HAP-1 (cell line): ENCODE results near the gene OR8D2.

Source experiments
- DNase-seq, 2 experiments: peaks; one replicate each; pipeline ENCODE4 v3.0.0-alpha.2; 2016 to 2020; ENCODE audit warnings: low spot score in 2 of 2
- H3K27me3 ChIP-seq: fragments of 250-450 bp; sonication (Bioruptor Pico); 2 replicates; pipeline ENCODE4 v1.5.1; 2020; ENCODE audit warnings: low read depth, mild to moderate bottlenecking, moderate library complexity
- H3K36me3 ChIP-seq: fragments of 250-450 bp; sonication (Bioruptor Pico); replicated peaks from 2 replicates; pipeline ENCODE4 v1.5.1; 2020; ENCODE audit warnings: mild to moderate bottlenecking
- H3K4me1 ChIP-seq: fragments of 250-450 bp; sonication (Bioruptor Pico); 2 replicates; pipeline ENCODE4 v1.5.1; 2020; ENCODE audit warnings: mild to moderate bottlenecking
- H3K4me3 ChIP-seq: fragments of 250-450 bp; sonication (Bioruptor Pico); 2 replicates; pipeline ENCODE4 v1.5.1; 2020; ENCODE audit warnings: mild to moderate bottlenecking, moderate library complexity
- H3K9me3 ChIP-seq: fragments of 250-450 bp; sonication (Bioruptor Pico); 2 replicates; pipeline ENCODE4 v1.5.1; 2020; ENCODE audit warnings: mild to moderate bottlenecking, moderate library complexity
- in situ Hi-C: fragments of 300-500 bp; cut with MboI; formaldehyde crosslinking; loops from 3 replicates; pipeline ENCODE4 v1.14.3; 2020; ENCODE audit warnings: low sequenced_read_pairs, inconsistent platforms, mixed read lengths

Gene OR8D2

DNA sequence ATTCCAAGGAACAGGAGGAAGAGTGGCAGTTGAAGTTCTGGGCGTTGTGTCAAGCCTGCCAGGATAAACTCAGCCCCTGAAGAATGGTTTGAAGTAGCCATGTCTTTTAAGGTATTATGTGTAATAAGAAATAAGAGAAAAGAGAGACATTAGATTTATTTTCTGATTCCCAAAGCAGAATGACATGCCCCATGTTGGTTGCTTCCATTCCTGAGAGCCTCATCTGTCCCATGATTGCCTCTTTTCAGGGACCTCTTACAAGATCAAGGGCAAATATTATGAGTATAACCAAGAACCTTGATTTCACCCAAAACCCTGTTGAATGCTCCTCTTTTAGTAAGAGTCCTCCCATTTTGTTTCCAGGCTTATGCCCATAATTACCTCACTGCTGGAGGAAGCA, at the start of gene OR8D2:
Gene OR8D2, minus strand, starts transcription at position 101 of the 400 bp plus-strand sequence. Its CDS starts 0 bp downstream, at position 101.
- DNase-seq: no peak
- Histone ChIP-seq H3K27me3 (no peaks in the 10 kb centered on the region), H3K9me3 (no peaks in the 10 kb centered on the region), H3K36me3 (no peaks in the 10 kb centered on the region), H3K4me3 (no peak within 1 kb of the TSS), H3K4me1 (no peaks in the 10 kb centered on the region)
- in situ Hi-C loops: no loop called here

GRCh38 chr11:124359566-124359965, 39.6 kb upstream of the OR8D2 start:
- DNase-seq: no peak
- no peaks in the 10 kb centered on the region for H3K9me3 ChIP-seq
- no peak overlapping the region for H3K4me3 ChIP-seq
- no peaks in the 10 kb centered on the region for H3K36me3 ChIP-seq
- H3K4me1 ChIP-seq: no peaks in the 10 kb centered on the region
- 0 out of 2 replicates have a peak, but pooled peaks cover 2% of the 10 kb centered on the region for H3K27me3 ChIP-seq
- in situ Hi-C loops: no loop called here

GRCh38 chr11:124346311-124346955, 26.4 kb upstream of the OR8D2 start:
- no peak overlapping the region for H3K4me3 ChIP-seq
- H3K4me1 ChIP-seq: no peaks in the 10 kb centered on the region
- no peak for DNase-seq
- no peaks in the 10 kb centered on the region for H3K36me3 ChIP-seq
- H3K27me3 ChIP-seq: no peaks in the 10 kb centered on the region
- in situ Hi-C loops: no loop called here
- H3K9me3 ChIP-seq: no peaks in the 10 kb centered on the region

DNA sequence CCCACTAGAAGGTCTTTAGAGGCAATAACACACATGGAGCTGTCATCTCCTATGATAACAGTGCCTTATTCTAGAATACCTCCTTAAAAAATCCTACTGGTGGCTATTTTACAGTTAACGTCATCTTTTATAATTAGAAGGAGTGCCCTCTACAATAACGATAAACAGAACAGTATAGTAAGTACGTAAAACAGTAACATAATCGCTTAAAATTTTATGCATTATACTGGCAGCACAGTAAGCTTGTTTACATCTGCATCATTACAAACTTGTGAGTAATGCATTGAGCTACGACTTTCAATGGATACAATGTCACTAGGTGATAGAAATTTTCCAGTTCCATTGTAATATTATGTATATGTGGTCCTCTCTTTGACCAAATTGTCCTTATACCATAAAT, 24.3 kb upstream of the OR8D2 start:
- in situ Hi-C loops: no loop called here
- no peaks in the 10 kb centered on the region for H3K36me3 ChIP-seq
- H3K4me1 ChIP-seq: no peaks in the 10 kb centered on the region
- no peaks in the 10 kb centered on the region for H3K27me3 ChIP-seq
- DNase-seq: no peak
- no peak overlapping the region for H3K4me3 ChIP-seq
- no peaks in the 10 kb centered on the region for H3K9me3 ChIP-seq

DNA sequence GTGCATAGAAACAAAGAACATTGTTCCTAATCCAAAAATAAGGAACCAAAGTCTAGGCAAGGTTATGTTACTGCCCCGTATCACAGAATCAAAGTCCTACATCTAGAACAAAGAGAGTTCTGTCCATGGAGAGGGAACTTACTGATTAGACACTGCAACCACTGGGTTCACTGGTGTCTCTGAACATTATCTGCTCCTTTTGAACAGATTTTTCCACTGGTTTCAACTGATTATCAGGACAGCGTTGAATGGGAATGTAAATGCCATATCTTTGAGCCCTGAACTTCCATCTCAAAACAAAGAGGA, 20.1 kb upstream of the OR8D2 start:
- H3K4me1 ChIP-seq: no peaks in the 10 kb centered on the region
- no peaks in the 10 kb centered on the region for H3K36me3 ChIP-seq
- no peak for DNase-seq
- in situ Hi-C loops: no loop called here
- H3K27me3 ChIP-seq: no peaks in the 10 kb centered on the region
- no peaks in the 10 kb centered on the region for H3K9me3 ChIP-seq
- H3K4me3 ChIP-seq: no peak overlapping the region

DNA sequence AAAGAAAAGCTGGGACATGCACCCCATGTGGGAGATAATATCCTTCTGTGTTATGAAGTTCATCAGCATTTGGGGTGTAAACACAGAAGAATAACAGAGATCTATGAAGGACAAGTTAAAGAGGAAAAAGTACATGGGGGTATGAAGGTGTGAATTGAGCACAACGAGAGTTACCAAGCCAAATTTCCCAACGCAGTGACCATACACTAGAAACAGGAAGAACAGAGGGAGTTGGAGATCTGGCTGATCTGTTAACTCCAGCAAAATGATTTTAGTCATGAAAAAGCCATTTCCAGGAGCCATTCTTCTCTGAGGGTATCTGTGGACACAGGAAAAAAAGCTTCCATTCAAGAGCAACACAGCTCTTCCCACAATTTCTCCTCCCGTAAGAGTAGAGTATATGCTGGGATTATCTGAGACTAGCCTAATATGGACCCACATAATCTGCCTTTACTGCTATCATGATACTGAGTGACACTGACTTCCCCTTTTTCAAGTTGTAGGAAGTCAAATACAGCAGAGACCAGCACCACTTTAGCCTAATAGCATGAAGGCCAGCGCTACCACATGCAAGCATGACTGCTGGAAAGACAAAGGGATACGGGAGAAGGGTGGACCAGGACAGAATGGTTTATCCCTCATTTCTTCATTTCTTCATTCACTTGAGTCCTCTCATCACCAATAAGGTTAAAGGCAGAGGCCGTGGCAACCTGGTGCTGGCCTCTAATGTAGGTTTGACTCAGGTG, 19.6 kb upstream of the OR8D2 start:
- H3K36me3 ChIP-seq: no peaks in the 10 kb centered on the region
- H3K4me1 ChIP-seq: no peaks in the 10 kb centered on the region
- in situ Hi-C loops: no loop called here
- no peaks in the 10 kb centered on the region for H3K9me3 ChIP-seq
- no peak overlapping the region for H3K4me3 ChIP-seq
- no peak for DNase-seq
- no peaks in the 10 kb centered on the region for H3K27me3 ChIP-seq

DNA sequence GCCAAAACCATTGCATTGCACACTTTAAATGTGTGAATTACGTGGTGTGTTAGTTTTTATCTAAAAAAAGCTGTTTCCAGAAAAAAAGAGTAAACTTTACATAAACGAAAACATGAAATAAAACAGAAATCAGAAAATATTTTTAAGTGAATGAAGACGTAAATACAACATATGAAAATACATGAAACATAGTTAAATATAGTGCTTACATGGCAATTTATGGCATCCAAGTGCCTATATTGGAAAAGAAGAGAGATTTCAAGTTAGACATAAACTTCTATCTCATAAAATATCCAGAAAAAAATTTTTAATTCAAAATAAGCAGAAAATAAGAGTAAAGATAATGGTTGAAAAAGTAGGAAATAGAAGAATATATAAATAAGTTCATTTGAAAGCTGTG, 11.9 kb upstream of the OR8D2 start:
- in situ Hi-C loops: no loop called here
- no peaks in the 10 kb centered on the region for H3K27me3 ChIP-seq
- no peaks in the 10 kb centered on the region for H3K4me1 ChIP-seq
- no peak for DNase-seq
- no peaks in the 10 kb centered on the region for H3K36me3 ChIP-seq
- no peaks in the 10 kb centered on the region for H3K9me3 ChIP-seq
- H3K4me3 ChIP-seq: no peak overlapping the region

GRCh38 chr11:124329787-124330478, 9.9 kb upstream of the OR8D2 start:
- Histone ChIP-seq H3K27me3 (no peaks in the 10 kb centered on the region), H3K4me1 (no peaks in the 10 kb centered on the region), H3K9me3 (no peaks in the 10 kb centered on the region), H3K4me3 (no peak overlapping the region), H3K36me3 (no peaks in the 10 kb centered on the region)
- in situ Hi-C loops: no loop called here
- DNase-seq: no peak

DNA sequence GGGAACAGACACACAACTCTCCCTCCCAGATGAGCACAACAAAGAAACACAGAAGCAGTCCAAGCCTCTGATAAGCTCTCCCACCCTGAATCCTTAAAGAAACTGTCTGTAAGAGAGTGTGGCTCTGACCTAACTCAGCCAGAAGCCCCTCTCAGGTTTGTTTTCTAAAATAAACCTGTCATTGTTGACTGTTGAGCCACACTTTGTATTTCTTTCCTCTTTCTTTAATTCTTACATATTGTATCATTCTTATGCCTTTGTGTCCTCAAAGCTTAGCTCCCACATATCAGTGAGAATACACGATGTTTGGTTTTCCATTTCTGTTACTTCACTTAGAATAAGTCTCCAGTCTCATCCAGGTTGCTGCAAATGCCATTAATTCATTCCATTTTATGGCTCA, 7.8 kb upstream of the OR8D2 start:
- Histone ChIP-seq H3K9me3 (no peaks in the 10 kb centered on the region), H3K27me3 (no peaks in the 10 kb centered on the region), H3K36me3 (no peaks in the 10 kb centered on the region), H3K4me1 (no peaks in the 10 kb centered on the region), H3K4me3 (no peak overlapping the region)
- no peak for DNase-seq
- in situ Hi-C loops: no loop called here

GRCh38 chr11:124322356-124322755, 2.4 kb upstream of the OR8D2 start:
- in situ Hi-C loops: no loop called here
- Histone ChIP-seq H3K27me3 (no peaks in the 10 kb centered on the region), H3K36me3 (no peaks in the 10 kb centered on the region), H3K4me3 (no peak overlapping the region), H3K9me3 (no peaks in the 10 kb centered on the region), H3K4me1 (no peaks in the 10 kb centered on the region)
- DNase-seq: no peak

GRCh38 chr11:124315052-124315451, 4.9 kb downstream of the OR8D2 start:
- H3K36me3 ChIP-seq: no peaks in the 10 kb centered on the region
- H3K9me3 ChIP-seq: no peaks in the 10 kb centered on the region
- no peak overlapping the region for H3K4me3 ChIP-seq
- no peak for DNase-seq
- H3K27me3 ChIP-seq: no peaks in the 10 kb centered on the region
- in situ Hi-C loops: no loop called here
- H3K4me1 ChIP-seq: no peaks in the 10 kb centered on the region

DNA sequence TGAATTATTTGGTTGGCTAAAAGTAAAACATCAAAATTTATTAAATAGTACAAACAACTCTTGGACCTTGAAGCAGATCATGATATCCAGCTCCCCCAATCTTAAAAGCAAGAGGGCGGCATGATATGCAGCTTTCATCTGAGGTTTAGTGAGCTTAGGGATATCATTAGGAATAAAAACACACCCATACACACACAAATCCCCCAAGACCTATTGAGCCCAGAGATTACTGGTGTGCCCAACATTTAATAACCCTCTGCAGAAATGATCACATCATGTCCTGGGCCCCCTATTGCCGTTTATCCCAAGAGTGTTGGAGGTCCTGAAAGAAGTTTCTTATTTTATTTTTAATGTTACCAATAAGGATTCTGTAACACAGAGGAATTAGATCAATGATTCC, 6.1 kb downstream of the OR8D2 start, which contains the start of gene OR8D1:
Gene OR8D1, minus strand, starts transcription at position 101 of the 400 bp plus-strand sequence. CDS start 3,183 bp downstream, outside the sequence.
- in situ Hi-C loops: no loop called here
- DNase-seq: no peak
- no peaks in the 10 kb centered on the region for H3K4me1 ChIP-seq
- H3K4me3 ChIP-seq: no peak within 1 kb of the TSS
- H3K36me3 ChIP-seq: no peaks in the 10 kb centered on the region
- no peaks in the 10 kb centered on the region for H3K27me3 ChIP-seq
- H3K9me3 ChIP-seq: no peaks in the 10 kb centered on the region

GRCh38 chr11:124313131-124313530, 6.9 kb downstream of the OR8D2 start:
- Histone ChIP-seq H3K9me3 (no peaks in the 10 kb centered on the region), H3K4me1 (no peaks in the 10 kb centered on the region)
- in situ Hi-C loops: no loop called here

DNA sequence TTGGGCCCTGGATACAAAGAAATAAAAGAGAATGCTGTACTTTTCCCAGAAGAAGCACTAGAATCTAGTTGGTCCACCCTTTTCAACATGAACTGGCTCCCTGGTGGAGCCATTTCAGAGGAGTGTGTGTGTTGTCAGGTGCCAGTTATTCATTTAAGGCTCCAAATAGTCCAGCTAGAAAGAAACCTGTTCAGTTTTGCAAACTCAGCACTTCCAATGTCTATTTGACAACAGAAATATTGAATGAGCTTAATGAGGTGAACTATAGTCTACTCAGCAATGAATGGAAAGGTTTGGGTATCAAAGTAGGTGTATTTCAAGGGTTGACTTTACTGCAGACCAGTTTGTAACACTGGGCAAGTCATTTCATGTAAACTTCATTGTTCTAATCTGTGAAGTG, 8.3 kb downstream of the OR8D2 start:
- H3K4me1 ChIP-seq: no peaks in the 10 kb centered on the region
- no peak overlapping the region for H3K4me3 ChIP-seq
- no peak for DNase-seq
- in situ Hi-C loops: no loop called here
- H3K27me3 ChIP-seq: no peaks in the 10 kb centered on the region
- no peaks in the 10 kb centered on the region for H3K9me3 ChIP-seq
- no peaks in the 10 kb centered on the region for H3K36me3 ChIP-seq

More at GRCh38 chr11:124313131-124313530, 6.9 kb downstream of the OR8D2 start:
- Histone ChIP-seq H3K27me3 (no peaks in the 10 kb centered on the region), H3K4me3 (no peak overlapping the region), H3K36me3 (no peaks in the 10 kb centered on the region)
- no peak for DNase-seq
